Heart left ventricle (tissue), 13 donors: ENCODE data around the gene NTNG2.

Experiments used
- POLR2A ChIP-seq, 2 donors: fragments of 450-650 bp; IDR thresholded peaks; one replicate each; pipeline ENCODE4 v1.6.1; 2017; ENCODE audit warnings: antibody characterized with exemption in 2 of 2, mild to moderate bottlenecking in 2 of 2, moderate library complexity in 2 of 2
- TF ChIP-seq, protein P1 (sequence below), 12 donors: fragments of 200-600 bp; sonication (generic) in 4 of 12; IDR thresholded peaks; one replicate each; pipeline versions ENCODE4 v1.5.0 to v1.8.0; 2018 to 2022; ENCODE audit warnings: antibody characterized with exemption in 12 of 12, mild to moderate bottlenecking in 5 of 12
- donor health status: ischemic (EF 13 %, LVEDD 7.1; RV severe dilation, severe dysfunction).
- donor health status: DM: no; HTN: yes; CAD: no.
- donor health status: DM: no; HTN: no; CAD: no.
- donor health status: ischemic (EF 25% LVEDD 6.9; RV normal size, moderate dysfunction).
- donor health status: ischemic (EF 25% LVEDD 5.7; RV mildly dilated, moderate dysfunction).
- donor health status: ischemic (EF 35%, LVEDD 5.7; RV mildly dilated, moderate dysfunction).
- donor health status: nonischemic (EF 11% LVEDD 7.7; RV severe dilation, severe dysfunction).
- donor health status: DM: yes; HTN: yes; CAD: no.
- donor health status: PGD.
- donor health status: ischemic (EF 29% LVEDD 5.4; RV normal size, mild dysfunction).
- donor health status: nonischemic (EF 23%, LVEDD 6.1; RV moderate dilation, normal function).

DNA sequence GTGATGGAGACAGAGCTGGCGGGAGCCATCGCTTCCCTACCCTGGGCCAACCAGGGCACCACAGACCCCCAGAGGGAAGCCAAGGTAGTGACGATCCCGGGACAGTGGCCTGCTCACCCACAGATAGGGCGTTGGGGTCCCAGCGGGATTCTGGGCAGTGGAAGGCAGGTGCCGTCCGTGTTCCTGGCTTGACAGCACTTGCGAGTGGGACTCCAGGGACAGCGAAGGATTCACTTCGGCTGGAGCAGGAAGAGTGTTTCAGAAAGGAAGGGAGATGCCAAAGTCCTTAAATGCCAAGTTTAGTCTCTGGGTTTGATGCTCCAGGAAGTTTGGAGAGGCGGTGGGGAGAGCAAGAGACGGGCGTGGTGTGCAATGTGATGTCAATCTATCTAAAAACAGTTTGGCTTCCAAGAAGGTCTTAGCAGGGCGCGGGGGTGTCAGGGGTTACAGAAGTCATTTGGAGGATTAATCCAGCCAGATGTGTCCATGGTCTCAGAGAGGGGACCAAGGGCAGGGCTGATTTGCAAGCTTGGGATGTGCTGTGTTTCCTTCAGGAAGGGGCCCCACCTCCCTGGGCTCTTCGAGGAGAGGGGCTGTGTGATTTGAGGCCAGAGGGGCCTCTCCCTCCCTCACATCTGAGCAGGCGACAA, 74.9 kb downstream of the NTNG2 start:
- TF ChIP-seq, protein P1, sequence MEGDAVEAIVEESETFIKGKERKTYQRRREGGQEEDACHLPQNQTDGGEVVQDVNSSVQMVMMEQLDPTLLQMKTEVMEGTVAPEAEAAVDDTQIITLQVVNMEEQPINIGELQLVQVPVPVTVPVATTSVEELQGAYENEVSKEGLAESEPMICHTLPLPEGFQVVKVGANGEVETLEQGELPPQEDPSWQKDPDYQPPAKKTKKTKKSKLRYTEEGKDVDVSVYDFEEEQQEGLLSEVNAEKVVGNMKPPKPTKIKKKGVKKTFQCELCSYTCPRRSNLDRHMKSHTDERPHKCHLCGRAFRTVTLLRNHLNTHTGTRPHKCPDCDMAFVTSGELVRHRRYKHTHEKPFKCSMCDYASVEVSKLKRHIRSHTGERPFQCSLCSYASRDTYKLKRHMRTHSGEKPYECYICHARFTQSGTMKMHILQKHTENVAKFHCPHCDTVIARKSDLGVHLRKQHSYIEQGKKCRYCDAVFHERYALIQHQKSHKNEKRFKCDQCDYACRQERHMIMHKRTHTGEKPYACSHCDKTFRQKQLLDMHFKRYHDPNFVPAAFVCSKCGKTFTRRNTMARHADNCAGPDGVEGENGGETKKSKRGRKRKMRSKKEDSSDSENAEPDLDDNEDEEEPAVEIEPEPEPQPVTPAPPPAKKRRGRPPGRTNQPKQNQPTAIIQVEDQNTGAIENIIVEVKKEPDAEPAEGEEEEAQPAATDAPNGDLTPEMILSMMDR (IDR thresholded peaks at IDR 0.05): peak in 5 of 12 donors; percentile 4 to 48 (median 28)
- no peak for TF ChIP-seq POLR2A (IDR thresholded peaks at IDR 0.05)
